HG03097 (cell line): ENCODE data around the gene CYP2J2.
"Not testable (repeated sequence)": the region's sequence is repeated elsewhere in the genome, so short reads cannot be mapped to it uniquely, and the experiment has no call there.

Experiments
- ATAC-seq: cut with Tn5 transposase; IDR thresholded peaks from one replicate; pipeline ENCODE4 v1.9.1; 2021; ENCODE audit not compliant: unreplicated experiment, low FRiP score

Gene CYP2J2, protein sequence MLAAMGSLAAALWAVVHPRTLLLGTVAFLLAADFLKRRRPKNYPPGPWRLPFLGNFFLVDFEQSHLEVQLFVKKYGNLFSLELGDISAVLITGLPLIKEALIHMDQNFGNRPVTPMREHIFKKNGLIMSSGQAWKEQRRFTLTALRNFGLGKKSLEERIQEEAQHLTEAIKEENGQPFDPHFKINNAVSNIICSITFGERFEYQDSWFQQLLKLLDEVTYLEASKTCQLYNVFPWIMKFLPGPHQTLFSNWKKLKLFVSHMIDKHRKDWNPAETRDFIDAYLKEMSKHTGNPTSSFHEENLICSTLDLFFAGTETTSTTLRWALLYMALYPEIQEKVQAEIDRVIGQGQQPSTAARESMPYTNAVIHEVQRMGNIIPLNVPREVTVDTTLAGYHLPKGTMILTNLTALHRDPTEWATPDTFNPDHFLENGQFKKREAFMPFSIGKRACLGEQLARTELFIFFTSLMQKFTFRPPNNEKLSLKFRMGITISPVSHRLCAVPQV

DNA sequence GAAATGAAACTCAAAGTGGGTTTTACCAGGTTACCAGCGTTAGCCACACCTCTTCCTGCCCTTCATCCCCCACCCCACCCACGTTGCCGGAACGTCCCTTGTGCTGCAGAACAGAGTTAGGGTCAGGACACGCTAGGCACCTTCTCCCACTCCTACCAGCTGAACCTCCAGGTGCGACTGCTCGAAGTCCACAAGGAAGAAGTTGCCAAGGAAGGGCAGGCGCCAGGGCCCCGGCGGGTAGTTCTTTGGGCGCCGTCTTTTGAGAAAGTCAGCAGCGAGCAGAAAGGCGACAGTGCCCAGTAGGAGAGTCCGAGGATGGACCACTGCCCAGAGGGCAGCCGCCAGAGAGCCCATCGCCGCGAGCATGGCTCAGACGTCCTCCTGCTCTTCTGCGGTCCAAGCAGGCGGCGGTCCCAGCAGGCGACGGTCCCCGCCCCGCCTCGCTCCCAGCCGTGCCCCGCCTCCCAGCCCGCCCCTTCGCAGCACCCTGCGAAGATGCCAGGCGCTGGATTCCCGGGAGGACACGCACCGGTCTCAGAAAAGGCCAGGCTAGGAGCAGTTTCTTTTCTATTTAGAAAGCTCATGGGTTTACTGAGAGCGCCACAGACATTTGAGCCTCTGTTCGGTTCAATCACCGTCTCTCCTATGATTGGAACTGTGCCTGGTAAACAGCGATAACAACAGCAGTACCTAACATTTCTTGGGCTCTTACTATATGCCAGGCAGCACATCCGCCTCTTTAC, at the start of gene CYP2J2:
Gene CYP2J2, minus strand, starts transcription at position 393 of the 743 bp plus-strand sequence. Its CDS starts 27 bp downstream, at position 366.
- ATAC-seq = peak; percentile 67

DNA sequence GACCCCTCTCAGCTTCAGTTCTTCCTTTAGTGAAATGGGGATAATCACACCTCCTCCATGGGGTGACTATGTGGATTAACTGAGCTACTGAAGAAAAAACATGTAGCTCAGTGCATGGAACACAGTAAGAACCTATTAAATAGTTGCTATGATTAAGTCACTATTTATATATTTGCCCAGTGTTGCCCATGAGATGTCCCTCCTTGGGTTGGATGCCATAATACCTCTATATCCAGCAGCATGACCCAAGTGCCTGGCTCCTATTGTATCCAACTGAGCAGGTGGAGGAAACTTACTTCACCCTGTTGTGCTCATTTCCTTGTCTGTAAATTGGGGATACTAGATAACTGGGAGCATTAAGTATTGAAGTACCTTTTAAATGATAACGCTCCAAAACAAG, 47.1 kb upstream of the CYP2J2 start:
- ATAC-seq = no peak

DNA sequence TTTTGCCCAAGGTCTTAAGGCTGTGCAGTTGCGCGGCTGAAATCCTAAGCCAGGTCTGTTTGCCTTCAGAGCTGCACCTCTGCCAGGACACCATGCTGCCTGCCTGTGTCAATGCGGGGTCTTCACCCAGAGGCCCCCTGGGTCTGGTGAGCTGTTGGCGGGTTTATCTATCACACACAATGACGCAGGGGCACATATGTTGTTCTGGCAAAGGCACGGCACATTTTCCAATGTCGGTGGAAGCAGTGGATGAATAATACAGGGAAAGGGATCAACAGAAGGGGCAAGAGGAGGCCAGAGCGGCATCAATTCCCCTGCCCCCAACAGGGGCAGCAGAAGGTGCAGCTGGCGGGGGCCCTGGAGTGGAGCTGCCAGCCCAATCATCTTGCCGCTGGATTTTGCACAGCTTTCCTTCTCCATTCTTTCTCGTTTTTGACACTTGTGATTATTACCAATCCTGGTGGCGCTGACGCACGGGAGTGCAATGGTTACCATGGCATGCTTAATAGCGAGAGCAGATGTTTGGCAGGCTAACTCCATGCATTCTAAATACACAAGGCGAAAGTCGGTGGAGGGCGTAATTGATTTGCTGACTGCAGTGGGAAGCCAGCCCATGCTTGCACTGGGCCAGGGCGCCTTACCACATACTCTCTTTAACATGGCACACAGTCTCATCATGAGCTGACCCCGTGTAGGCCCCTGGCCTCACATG, 45.8 kb upstream of the CYP2J2 start:
- no peak for ATAC-seq

DNA sequence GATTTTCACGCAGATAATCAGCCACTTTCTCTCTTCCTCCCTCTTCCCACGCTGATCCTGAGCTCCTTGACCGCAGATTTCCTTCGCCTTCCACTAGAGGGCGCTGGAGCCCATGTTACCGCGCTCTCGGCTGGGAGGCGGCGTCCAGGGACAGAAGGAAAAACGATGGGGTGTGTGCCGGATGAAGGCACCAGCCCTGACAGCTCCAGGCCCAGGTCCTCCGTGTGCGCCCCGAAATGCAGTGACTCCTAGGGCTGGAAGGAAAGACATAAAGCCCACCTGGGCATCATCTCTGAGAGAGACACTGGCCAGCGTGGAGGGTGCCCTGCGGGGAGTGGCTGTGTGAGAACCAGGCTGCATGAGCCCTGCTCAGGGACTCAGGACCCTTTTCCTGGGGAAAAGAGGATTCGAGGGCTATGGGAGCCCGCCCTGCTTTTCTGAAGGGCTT, 44.9 kb upstream of the CYP2J2 start:
- no peak for ATAC-seq

DNA sequence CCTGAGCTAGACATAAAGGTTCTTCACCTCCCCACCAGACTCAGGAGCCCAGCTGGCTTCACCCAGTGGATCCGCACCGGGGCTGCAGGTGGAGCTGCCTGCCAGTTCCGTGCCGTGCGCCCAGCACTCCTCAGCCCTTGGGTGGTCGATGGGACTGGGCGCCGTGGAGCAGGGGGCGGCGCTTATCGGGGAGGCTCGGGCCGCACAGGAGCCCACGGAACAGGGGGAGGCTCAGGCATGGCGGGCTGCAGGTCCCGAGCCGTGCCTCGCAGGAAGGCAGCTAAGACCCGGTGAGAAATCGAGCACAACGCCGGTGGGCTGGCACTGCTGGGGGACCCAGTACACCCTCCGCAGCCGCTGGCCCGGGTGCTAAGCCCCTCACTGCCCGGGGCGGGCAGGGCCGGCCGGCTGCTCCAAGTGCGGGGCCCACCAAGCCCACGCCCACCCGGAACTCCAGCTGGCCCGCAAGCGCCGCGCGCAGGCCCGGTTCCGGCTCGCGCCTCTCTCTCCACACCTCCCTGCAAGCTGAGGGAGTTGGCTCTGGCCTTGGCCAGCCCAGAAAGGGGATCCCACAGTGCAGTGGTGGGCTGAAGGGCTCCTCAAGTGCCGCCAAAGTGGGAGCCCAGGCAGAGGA, 43.1 kb upstream of the CYP2J2 start:
- ATAC-seq = not testable (repeated sequence)

DNA sequence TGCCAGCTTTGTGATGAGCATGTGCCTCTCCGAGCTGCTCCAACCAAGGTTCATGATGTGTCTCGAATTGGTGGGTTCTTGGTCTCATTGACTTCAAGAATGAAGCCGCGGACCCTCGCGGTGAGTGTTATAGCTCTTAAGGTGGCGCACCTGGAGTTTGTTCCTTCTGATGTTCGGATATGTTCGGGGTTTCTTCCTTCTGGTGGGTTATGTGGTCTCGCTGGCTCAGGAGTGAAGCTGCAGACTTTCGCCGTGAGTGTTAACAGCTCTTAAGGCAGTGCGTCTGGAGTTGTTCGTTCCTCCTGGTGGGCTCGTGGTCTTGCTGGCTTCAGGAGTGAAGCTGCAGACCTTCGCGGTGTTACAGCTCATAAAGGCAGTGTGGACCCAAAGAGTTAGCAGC, 42.2 kb upstream of the CYP2J2 start:
- ATAC-seq = not testable (repeated sequence)

DNA sequence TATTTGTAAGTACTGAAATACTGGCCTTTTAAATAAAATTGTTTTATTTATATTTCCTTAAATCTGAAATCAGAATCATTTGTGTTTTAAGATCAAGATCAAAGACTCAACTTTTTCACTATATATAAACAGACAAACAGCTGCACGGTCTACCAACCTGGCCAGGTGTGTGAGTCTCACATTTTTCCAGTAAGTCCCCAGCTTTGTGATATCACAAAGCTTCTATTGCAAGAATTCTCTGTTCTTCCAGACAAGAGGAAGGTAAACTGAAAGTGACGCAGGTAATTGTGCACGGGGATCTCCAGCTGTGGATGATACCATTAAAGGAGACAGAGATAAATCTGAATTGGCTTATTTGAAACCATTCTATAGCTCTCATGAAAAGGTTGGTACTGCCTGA, 41.2 kb upstream of the CYP2J2 start:
- no peak for ATAC-seq

DNA sequence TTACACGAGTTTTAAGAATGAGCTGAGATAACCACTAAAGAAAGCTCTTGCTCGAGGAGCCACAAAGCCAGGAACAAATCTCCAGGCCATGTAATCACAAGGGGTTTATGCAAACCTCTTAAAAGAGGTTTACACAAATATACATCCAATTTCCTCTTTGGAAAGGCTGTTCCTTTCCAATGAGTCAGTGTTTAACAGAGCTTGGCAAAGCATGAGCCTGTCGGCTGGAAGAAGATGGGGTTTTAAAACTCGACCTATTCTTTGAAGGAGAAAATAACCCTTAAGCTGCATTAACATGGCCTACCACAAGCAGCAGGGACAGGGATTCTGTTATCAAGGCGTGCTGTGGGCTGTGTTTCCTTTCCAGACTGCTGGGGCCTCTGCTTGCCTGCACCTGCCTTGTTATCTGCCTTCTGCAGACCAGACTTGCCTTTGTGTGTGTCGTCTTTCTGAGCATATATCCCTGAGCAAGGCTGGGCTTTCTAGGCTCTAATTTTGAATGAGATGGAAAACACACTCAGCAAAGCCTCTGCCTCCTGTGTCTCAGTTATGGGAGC, 40.6 kb upstream of the CYP2J2 start:
- no peak for ATAC-seq

DNA sequence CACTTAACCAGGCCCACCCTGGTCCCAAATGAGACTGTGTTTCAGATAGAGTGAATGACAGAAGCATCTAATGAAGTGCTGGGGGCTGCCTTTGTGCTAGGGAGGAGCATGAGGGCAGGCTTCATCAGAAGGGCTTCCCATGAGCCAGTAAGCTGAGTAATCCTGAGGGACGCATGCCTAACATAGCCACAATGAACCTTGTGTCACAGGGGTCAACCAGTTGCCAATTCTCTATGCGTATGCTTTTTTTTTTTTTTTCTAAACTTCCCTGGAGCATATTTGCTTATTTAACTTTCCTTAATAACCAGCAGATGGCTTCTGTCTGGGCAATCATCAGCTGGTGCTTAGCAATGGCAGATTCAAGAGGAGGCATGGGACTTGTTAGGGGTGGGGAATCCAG, 25.5 kb upstream of the CYP2J2 start:
- no peak for ATAC-seq

DNA sequence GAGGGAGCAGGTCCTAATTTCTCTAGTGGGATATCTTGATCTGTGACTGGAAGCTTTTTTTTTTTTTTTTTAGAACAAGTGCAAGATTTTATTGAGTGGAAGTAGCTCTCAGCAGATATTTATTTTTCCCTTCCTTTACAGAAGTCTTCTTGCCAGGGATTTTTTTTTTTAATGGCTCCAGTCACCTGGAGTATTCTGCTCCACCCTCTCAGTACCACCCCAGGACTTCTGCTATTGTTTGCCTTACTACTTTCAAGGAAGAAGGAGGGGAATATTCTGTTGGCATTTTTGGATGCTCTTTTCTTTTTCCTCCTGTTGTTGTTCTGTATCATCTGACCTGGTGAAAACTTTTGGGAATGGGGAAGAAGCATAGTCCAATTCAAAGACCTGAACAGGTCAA, 23.1 kb upstream of the CYP2J2 start:
- ATAC-seq = no peak

DNA sequence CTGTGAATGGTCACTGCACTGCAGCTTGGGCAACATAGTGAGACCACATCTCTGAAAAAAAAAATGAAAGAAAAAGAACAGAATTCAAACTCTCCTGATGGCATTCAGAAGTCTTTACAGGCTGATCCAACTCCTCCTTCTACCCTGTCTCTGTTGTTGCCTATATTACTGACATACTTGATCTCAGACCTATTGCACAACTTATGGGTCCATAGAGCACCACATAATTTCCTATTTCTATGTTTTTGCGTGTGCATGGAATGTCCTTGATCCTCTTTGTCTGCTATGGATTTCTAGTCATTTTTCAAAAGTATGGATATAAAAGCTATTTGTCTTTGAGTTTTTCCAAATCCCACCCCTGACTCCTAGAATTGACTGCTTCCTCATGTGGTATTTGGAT, 22.4 kb upstream of the CYP2J2 start:
- no peak for ATAC-seq

DNA sequence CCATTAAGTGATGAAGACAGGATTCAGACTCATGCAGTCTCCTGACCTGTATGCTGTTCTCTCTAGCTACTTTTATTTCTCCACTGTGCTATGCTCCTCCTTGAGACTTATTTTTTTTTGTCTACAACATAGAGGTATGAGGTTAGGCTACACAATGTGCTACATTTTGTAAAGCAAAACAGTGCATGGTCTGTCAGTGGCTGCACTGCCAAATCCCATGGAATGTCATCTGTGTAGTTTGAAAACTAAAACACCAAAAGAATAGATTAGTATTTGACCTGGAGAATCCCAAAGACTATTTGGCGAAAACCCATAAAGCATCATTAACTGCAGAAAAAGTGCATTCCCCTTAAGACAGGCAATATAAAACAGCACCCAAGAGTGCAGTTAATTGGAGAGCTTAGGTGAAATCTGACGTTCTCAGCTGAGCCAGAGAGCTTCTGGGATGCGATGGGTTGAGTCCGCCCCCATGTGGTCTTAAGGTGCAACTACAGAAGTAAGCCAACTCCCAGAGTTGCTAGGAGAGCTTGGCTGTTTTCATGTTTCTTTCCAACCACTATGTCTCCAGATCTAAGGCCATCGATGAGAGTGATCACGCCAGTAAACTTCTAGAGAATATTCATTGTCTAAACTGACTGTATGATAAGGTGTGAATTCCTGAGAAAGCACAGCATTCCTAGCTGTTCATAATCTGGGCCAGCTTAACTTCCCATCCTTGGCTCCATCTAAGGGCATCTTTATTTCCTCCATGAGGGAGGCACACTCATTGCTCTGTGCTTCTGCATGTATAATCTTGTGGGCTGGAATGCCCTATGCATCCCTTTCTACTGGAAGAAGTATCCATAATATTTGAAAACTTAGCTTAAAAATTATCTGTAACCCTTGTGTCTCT, 20.7 kb upstream of the CYP2J2 start:
- ATAC-seq = peak; percentile 89

DNA sequence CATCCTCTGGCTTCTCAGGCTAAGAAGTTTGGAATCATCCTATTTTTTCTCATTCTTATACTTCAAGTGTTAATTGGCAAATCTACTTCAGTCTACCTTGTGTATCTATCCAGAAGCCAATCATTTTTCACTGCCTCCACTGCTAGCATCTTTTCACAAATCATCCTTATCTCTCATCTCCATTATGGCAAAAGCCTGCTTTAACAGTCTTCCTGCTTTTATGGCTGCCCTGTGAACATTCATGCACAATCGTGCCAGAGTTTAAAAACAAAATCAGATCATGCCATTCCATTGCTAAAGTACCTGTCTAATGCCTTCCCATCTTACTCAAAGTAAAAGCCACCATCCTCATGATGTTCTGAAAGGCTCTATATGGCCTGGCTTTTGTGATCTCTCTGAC, 19.2 kb upstream of the CYP2J2 start:
- no peak for ATAC-seq

DNA sequence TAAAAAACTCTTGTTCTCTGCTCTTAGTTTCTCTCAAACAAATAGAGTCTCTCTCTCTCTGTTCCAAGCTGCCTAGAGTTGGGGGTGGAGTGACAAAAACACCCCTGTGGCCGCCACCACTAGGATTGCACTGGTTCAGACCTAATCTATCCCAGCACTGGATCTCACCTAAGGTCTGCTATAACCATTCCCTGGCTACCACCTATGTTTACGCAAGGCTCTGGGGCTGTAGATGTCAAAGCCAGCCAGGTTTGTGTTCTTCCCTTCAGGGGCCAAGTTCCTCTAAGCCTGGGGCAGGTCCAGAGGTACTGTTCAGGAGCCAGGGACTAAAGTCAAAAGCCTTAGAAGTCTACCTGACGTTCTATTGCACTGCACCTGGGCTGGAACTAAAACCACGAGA, 12.8 kb upstream of the CYP2J2 start:
- ATAC-seq = no peak

DNA sequence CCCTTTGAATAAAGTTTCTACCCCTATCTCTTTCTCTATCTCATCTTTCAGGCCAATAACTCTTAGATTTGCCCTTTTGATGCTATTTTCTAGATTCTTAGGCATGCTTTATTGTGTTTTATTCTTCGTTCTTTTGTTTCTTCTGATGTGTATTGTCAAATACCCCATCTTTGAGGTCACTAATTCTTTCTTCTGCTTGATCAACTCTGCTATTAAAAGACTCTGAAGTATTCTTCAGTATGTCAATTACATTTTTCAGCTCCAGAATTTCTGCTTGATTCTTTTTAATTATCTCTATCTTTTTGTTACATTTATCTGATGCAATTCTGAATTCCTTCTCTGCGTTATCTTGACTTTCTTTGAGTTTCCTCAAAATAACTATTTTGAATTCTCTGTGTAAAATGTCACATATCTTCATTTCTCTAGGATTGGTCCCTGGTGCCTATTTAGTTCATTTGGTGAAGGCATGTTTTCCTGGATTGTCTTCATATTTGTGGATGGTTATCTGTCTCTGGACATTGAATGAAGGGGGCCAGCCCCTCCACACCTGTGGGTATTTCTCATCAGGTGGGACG, 11.2 kb upstream of the CYP2J2 start:
- no peak for ATAC-seq

DNA sequence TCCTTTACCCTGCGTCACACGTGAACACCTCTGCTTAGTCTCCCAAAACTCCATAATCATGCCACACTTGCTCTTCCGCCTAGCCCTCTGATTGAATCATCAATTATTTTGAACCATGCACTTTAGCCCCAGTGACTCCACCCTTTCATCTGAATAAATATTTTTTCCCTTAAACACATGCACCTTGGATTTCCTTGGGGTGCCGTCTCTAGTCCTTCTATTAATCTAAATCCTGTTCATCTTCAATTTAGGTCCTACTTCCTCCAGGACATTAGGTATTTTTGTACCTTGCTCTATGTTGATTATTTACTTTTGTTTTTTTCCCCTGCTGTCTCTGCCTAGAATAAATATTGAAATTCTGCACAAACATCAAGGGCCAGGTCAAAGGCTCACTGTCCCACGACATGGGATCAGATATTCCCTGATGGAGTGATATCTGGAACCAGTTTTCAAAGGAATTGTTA, 9.8 kb upstream of the CYP2J2 start:
- no peak for ATAC-seq

DNA sequence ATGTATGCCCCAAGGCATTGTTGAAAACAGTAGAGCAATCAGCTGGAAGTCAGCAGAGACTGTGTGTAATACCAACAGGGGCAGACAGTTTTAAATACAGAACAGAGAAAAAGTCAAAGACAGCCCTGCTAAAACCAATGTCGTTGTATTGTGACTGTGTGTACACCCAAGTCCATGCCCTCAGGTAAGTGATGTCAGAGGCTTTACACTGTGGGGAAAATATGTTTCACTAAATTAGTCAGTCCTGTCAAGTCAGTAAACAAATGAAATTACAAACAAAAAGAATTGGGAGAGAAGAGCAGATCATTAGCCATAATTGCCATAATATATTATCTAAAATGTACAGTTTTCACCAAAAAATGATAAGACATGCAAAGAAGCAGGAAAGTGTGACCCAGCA, 2.4 kb upstream of the CYP2J2 start:
- no peak for ATAC-seq

DNA sequence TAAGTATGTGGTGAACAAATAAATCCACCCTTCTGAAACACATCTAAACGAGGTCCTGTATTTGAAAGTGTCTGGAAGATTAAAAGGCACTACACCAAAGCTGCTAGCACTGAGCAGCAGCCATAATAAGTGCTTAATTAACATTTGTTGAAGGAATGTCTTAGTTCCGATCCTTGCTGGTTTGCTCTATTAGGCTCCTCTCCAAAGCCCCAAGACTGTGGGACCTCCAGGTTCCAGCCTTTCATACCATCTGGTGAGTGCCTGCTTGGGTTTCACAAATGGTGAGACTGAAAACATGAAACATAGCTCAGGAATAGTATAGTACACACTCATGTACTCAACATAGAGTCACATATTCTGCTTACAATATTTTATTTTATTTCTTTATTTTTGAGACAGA, 640 bp upstream of the CYP2J2 start:
- no peak for ATAC-seq

DNA sequence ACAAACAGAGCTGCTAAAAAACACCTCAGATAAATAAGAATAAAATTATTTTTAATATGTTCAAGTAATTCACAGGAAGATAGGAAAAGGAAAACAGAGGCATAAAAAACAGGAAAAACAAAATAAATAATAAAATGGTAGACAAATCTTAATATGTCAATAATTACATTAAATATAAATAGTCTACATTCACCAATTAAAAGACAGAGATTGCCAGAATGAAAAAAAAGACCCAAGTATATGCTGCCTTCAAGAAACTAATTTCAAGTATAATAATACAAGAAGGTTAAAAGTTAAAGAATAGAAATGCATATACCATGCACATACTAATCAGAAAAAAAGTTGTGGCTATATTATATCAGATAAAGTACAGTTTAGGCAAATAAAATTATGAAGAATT, 1.9 kb downstream of the CYP2J2 start:
- ATAC-seq = no peak
